GM12873 (cell line): ENCODE results near the gene RNF214.

Experiments
- CTCF ChIP-seq: IDR thresholded peaks from 2 replicates; pipeline ENCODE4 v1.5.1; 2012; ENCODE audit warnings: low read depth, mild to moderate bottlenecking, moderate library complexity, low read length, control low read depth; ENCODE audit not compliant: insufficient read depth; ENCODE audit errors: missing control alignments

Gene RNF214

GRCh38 chr11:117194267-117194666 lies 38.2 kb upstream of the RNF214 start:
- TF ChIP-seq CTCF: no peak

GRCh38 chr11:117195258-117195657 lies 37.2 kb upstream of the RNF214 start:
- no peak for TF ChIP-seq CTCF

GRCh38 chr11:117195761-117196160 lies 36.7 kb upstream of the RNF214 start:
- TF ChIP-seq CTCF: no peak

- TF ChIP-seq CTCF: no peak
Measured at GRCh38 chr11:117197006-117197405, 35.5 kb upstream of the RNF214 start.

GRCh38 chr11:117197516-117198456 lies 34.7 kb upstream of the RNF214 start:
- peak; percentile 52 for TF ChIP-seq CTCF

- TF ChIP-seq CTCF: no peak
Measured at GRCh38 chr11:117198613-117199012, 33.9 kb upstream of the RNF214 start.

- no peak for TF ChIP-seq CTCF
Measured at GRCh38 chr11:117199053-117199915, 33.2 kb upstream of the RNF214 start, which contains the start of gene TAGLN. TAGLN (plus strand) TSS chr11:117199370; CDS start chr11:117203014, 3,644 bp downstream.
